RCC 7860 (cell line): Measurements from ENCODE around the gene ADTRP.

Experiments used
- DNase-seq: peaks from one replicate; pipeline ENCODE4 v3.0.0-alpha.2; 2015; ENCODE audit warnings: low spot score
- FAIRE-seq: peaks from 2 replicates; lab custom pipeline; 2012; peaks lifted over from hg19 to GRCh38; lab: Jason Lieb, UNC

The ADTRP gene

GRCh38 chr6:11760015-11760473, 18.6 kb downstream of the ADTRP start:
- no peak for DNase-seq

GRCh38 chr6:11758878-11759277, 19.7 kb downstream of the ADTRP start:
- no peak for FAIRE-seq
- no peak for DNase-seq

More at GRCh38 chr6:11760015-11760473, 18.6 kb downstream of the ADTRP start:
- no peak for FAIRE-seq

- FAIRE-seq, result no peak
- DNase-seq, result no peak
Observed at GRCh38 chr6:11756726-11757125, 21.9 kb downstream of the ADTRP start.

GRCh38 chr6:11756292-11756691, 22.3 kb downstream of the ADTRP start:
- DNase-seq (no peak), FAIRE-seq (no peak)

GRCh38 chr6:11755725-11756124, 22.9 kb downstream of the ADTRP start:
- no peak for FAIRE-seq

GRCh38 chr6:11754625-11755271, 23.9 kb downstream of the ADTRP start:
- DNase-seq, result peak; percentile 44
- FAIRE-seq, result peak; percentile 59

More at GRCh38 chr6:11755725-11756124, 22.9 kb downstream of the ADTRP start:
- no peak for DNase-seq

- FAIRE-seq (no peak), DNase-seq (no peak)
Observed at GRCh38 chr6:11753798-11754197, 24.8 kb downstream of the ADTRP start.

GRCh38 chr6:11752360-11752759, 26.2 kb downstream of the ADTRP start:
- DNase-seq (no peak), FAIRE-seq (peak; percentile 34)

GRCh38 chr6:11750682-11751081, 27.9 kb downstream of the ADTRP start:
- FAIRE-seq (no peak), DNase-seq (no peak)

- no peak for DNase-seq
- no peak for FAIRE-seq
Observed at GRCh38 chr6:11748591-11749210, 29.9 kb downstream of the ADTRP start.

GRCh38 chr6:11747021-11747420, 31.6 kb downstream of the ADTRP start:
- DNase-seq (no peak), FAIRE-seq (no peak)

- FAIRE-seq (peak; percentile 11), DNase-seq (peak; percentile 77)
Observed at GRCh38 chr6:11744753-11745152, 33.9 kb downstream of the ADTRP start.

GRCh38 chr6:11744101-11744500, 34.5 kb downstream of the ADTRP start:
- DNase-seq, result no peak
- FAIRE-seq, result no peak

- FAIRE-seq (no peak), DNase-seq (no peak)
Observed at GRCh38 chr6:11740875-11741274, 37.7 kb downstream of the ADTRP start.

- FAIRE-seq (no peak), DNase-seq (no peak)
Observed at GRCh38 chr6:11738661-11739375, 39.8 kb downstream of the ADTRP start.

- DNase-seq (no peak), FAIRE-seq (no peak)
Observed at GRCh38 chr6:11738234-11738633, 40.4 kb downstream of the ADTRP start.

- no peak for DNase-seq
- no peak for FAIRE-seq
Observed at GRCh38 chr6:11736601-11737000, 42.0 kb downstream of the ADTRP start.

GRCh38 chr6:11734861-11735613, 43.6 kb downstream of the ADTRP start:
- no peak for FAIRE-seq
- no peak for DNase-seq

- no peak for FAIRE-seq
Observed at GRCh38 chr6:11732036-11732631, 46.5 kb downstream of the ADTRP start.

GRCh38 chr6:11731423-11731822, 47.2 kb downstream of the ADTRP start:
- FAIRE-seq, result no peak
- no peak for DNase-seq

More at GRCh38 chr6:11732036-11732631, 46.5 kb downstream of the ADTRP start:
- no peak for DNase-seq

GRCh38 chr6:11730641-11731040, 48.0 kb downstream of the ADTRP start:
- FAIRE-seq (no peak), DNase-seq (no peak)
